ENCODE results near the gene URB2.

The URB2 gene

GRCh38 chr1:229648406-229648805, 22.4 kb downstream of the URB2 start:
- no peak for DNase-seq

DNA sequence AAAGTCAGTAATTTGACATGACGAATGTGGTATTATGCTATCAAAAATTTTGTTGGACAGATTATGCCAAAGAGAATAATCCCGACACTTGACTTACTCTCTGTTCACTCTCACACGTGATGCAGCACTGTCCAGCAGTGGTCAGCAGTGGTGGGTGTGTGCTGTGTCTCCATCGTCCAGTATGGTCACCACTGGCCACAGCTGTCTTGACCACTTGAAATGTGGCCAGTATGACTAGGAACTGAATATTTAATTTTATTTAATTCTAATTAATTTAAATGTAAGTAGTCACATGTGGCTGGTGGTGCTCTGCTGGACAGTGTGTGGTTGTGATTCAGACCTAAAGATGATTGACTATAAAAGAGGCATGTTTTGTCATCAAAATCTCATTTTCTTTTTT, 24.0 kb downstream of the URB2 start:
- no peak for DNase-seq

- no peak for DNase-seq
Observed at GRCh38 chr1:229651546-229651945, 25.5 kb downstream of the URB2 start.

- peak; percentile 26 for DNase-seq
Observed at GRCh38 chr1:229653420-229653819, 27.4 kb downstream of the URB2 start.

GRCh38 chr1:229655781-229656180, 29.7 kb downstream of the URB2 start:
- DNase-seq = no peak

DNA sequence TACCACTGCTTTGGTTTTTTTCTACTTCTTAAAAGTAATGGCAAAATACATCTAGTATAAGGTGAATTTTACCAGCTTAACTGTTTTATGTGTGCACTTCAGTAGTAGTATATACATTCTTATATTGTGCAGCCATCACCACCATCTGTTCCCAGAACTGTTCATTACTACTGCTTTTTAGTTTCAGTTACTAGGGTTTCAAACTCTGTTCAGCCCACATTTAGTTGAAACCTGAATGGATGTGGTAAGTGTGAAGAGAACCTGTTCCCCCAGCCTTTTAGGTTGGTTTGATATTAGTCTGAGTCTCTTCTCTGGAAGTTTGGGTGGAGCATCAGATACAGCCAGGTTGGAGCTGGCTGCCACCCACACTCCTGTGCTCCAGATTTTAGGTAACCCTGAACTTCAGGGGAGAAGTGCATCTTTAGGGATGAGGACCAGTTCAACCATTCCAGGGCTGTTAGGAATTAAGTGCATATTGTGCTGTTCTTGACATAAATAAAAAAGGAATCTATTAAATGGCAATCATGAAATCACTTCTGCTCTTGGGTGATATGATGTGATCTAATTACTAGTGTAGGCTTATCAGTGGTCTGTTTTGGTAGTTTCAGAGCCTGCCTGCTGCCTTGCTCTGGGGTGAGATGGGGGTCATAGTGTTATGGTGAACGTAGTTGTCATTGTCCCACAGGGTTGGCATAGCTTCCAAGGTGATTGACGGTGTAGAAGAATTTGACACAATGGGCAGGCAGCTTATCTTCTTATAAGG, 32.1 kb downstream of the URB2 start:
- DNase-seq = no peak

GRCh38 chr1:229661022-229661877, 35.2 kb downstream of the URB2 start:
- peak; percentile 88 for DNase-seq

GRCh38 chr1:229661897-229662296, 35.9 kb downstream of the URB2 start:
- DNase-seq = no peak

- peak; percentile 61 for DNase-seq
Observed at GRCh38 chr1:229664133-229664689, 38.2 kb downstream of the URB2 start.

DNA sequence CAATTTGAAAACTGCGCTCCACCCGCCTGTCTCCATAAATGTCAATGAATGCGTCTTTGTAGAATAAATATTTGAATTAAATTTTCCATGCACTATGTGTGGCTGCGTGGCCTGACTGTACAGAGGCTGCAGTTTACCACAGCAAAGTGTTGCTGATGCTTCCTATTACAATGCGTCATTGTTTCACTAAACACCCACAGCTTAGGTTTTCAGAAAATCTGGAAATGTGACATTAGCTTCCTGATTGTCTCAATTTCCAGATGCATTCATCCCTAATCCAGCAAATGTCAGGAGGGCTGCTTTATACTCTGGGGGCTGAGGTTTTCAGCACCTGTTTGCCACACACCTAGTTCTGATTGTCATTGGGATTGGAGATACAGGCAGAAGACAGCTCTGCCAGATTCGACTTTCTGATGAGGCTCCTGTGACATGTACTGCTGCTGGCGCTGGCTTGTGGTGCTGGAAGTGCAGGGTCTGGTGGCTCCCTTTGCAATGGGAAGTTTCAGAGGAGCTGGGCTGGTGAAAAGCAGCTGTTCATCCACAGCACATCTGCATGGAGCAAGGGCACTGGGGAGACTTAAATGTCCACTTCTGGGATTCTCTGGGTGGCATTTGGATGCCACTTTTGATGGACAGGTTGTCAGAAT, 40.0 kb downstream of the URB2 start:
- no peak for DNase-seq

- no peak for DNase-seq
Observed at GRCh38 chr1:229666585-229666984, 40.5 kb downstream of the URB2 start.

DNA sequence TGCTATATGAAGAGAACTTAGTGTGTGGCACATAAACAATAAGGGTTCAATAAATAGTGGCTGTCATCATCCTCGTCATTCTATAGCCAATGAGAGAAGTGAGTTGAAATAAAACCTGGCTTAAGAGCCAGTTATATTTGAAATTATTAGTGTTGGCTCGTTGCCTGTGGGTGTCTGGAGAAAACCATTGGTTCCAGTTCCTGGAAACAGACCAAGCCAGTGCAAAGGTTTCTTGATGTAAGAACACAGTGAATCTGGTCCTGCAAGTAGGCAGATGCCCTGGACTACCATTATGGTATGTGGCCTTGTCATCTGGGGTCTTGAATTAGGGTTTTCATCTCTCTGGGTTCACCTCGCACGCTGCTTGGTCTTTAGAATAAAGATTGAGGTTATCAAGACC, 43.3 kb downstream of the URB2 start:
- DNase-seq = no peak

DNA sequence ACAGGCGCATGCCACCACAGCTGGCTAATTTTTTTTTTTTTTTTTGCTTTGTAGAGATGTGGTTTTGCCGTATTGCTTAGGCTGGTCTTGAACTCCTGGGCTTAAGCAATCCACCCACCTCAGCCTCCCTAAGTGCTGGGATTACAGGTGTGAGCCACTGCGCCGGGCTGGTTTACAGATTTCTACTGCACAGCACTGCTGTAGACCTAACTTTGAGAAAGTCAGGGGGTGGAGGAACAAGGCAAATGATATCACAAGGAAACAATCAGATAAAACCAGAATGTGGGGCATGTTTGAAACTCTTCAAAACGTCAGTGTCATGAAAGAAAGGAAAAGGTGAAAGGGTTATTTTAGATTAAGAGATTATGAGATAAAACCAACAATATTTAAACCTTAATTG, 45.3 kb downstream of the URB2 start:
- DNase-seq = no peak

GRCh38 chr1:229672246-229672645, 46.2 kb downstream of the URB2 start:
- DNase-seq = no peak

DNA sequence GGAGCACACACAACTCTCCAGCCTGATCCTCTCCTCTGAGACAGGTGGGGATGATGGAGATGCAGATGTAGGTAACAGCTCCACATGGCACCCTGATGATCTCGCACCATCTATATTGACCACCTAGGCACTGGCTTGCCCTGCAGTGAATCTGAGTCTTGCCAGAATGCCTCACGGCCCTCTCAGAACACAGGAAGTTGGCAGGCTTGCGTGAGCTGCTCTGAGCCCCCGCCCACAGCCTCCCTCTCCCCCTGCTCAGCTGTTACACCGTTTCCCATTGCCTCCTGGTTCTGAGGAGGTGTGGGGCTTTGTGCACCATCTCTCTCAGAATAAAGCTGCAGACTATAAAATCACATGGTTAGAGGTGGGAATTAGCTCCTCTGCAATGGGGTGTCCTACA, 48.0 kb downstream of the URB2 start:
- DNase-seq = no peak

- no peak for DNase-seq
Observed at GRCh38 chr1:229675396-229675795, 49.3 kb downstream of the URB2 start.

- no peak for DNase-seq
Observed at GRCh38 chr1:229685149-229685548, 59.1 kb downstream of the URB2 start.

DNA sequence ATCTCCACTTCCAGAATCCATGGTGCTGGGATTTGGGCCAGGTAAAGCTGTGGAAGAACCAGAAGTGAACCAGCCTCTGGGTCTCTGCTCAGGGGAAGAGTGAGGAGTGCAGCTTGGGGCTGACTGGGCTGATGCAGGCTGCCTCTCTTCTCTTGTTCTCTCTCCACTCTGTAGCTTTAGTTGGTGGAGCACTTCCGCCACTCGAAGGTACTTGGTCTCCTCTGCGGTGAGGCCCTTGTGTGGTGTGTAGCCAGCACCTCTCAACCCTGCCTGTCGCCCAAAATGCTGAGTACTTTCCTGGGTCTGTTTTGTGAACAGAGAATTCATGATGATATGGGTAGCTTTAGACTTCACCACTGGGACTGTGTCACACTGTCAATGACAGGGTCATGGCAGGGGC, 63.2 kb downstream of the URB2 start:
- no peak for DNase-seq

- DNase-seq = no peak
Observed at GRCh38 chr1:229689904-229690303, 63.9 kb downstream of the URB2 start.

- DNase-seq = no peak
Observed at GRCh38 chr1:229690662-229691061, 64.6 kb downstream of the URB2 start.

GRCh38 chr1:229691362-229691761, 65.3 kb downstream of the URB2 start:
- DNase-seq = no peak

GRCh38 chr1:229693129-229693900, 67.3 kb downstream of the URB2 start:
- no peak for DNase-seq

All from NCI-H82 (cell line).